K562 (cell line): ENCODE measurements around the gene GABRR3. TPM values are rescaled to one million over a fixed set of nuclear protein-coding genes. Genes with fewer than 3 reads are reported as not detected.

Experiments used
- ATAC-seq: fragments of 200-7000 bp; cut with Tn5 transposase; 3 replicates; pipeline ENCODE4 v1.9.1; 2020; ENCODE audit warnings: moderate library complexity
- BruUV-seq: library from RNA; stranded (reverse); fragments of 400-500 nt; replicated peaks from 2 replicates; lab custom pipeline; 2021; lab: Mats Ljungman, UMichigan
- CTCF ChIA-PET: fragments of 300-600 bp; formaldehyde crosslinking; extraction: SDS; loops from one replicate; lab custom pipeline; 2021; ENCODE audit warnings: low intra/inter-chr PET ratio; lab: Yijun Ruan, JAX
- POLR2A ChIA-PET: fragments of 300-600, 350-650 bp; sonication (Branson Sonifier 250); formaldehyde crosslinking; extraction: SDS; loops from one replicate; lab custom pipeline; 2021; ENCODE audit warnings: antibody characterized with exemption, inconsistent platforms; lab: Yijun Ruan, JAX
- DNase-seq, 4 experiments: peaks; one replicate each; pipeline versions ENCODE4 v3.0.0 to v3.0.0-alpha.2; 2011 to 2018; ENCODE audit warnings: low spot score in 3 of 4, mixed read lengths in 3 of 4; ENCODE audit errors: extremely low read depth in 1 of 4
- FAIRE-seq: peaks from 2 replicates; lab custom pipeline; 2011; peaks lifted over from hg19 to GRCh38; lab: Jason Lieb, UNC
- H2AFZ ChIP-seq: 2 replicates; pipeline ENCODE4 v1.6.0; 2011; ENCODE audit warnings: low read depth, low read length, control low read depth, inconsistent platforms
- H3K27ac ChIP-seq: fragments of 200-600 bp; 3 replicates; pipeline ENCODE4 v1.8.0; 2011; ENCODE audit warnings: low read depth, mild to moderate bottlenecking, control low read depth, inconsistent platforms, low read length, moderate library complexity, mixed read lengths; ENCODE audit errors: extremely low read depth
- H3K27me3 ChIP-seq, 2 experiments: fragments of 300-600 bp in 1 of 2; 2 replicates in 1 of 2; 3 replicates in 1 of 2; pipeline versions ENCODE4 v1.6.0 to v1.8.0; 2011; ENCODE audit warnings: inconsistent platforms in 2 of 2, low read length in 2 of 2, mild to moderate bottlenecking in 1 of 2, mixed read lengths in 1 of 2, moderate library complexity in 1 of 2; ENCODE audit not compliant: control insufficient read depth in 2 of 2, insufficient read depth in 2 of 2
- H3K36me3 ChIP-seq: fragments of 300-600 bp; 3 replicates; pipeline ENCODE4 v1.8.0; 2011; ENCODE audit warnings: mild to moderate bottlenecking, low read length, inconsistent platforms; ENCODE audit not compliant: control insufficient read depth, insufficient read depth
- H3K4me1 ChIP-seq, 2 experiments: fragments of 200-600 bp in 1 of 2; replicated peaks in 1 of 2; 2 replicates in 1 of 2; 3 replicates in 1 of 2; pipeline versions ENCODE4 v1.5.1 to v1.8.0; 2011; ENCODE audit warnings: inconsistent platforms in 2 of 2, low read length in 2 of 2, mild to moderate bottlenecking in 1 of 2, mixed read lengths in 1 of 2, moderate library complexity in 1 of 2; ENCODE audit not compliant: control insufficient read depth in 2 of 2, insufficient read depth in 2 of 2
- H3K4me2 ChIP-seq: 2 replicates; pipeline ENCODE4 v1.6.1; 2011; ENCODE audit warnings: low read length, control low read depth, inconsistent platforms, mixed read lengths; ENCODE audit not compliant: insufficient read depth
- H3K4me3 ChIP-seq: fragments of 200-600 bp; sonication (generic), shearing (Covaris generic); 2 replicates; pipeline ENCODE4 v1.5.1; 2016; ENCODE audit warnings: control low read depth, inconsistent platforms
- H3K79me2 ChIP-seq: fragments of 200-600 bp; 3 replicates; pipeline ENCODE4 v1.8.0; 2011; ENCODE audit warnings: low read length, inconsistent platforms; ENCODE audit not compliant: control insufficient read depth, insufficient read depth
- H3K9ac ChIP-seq, 2 experiments: 2 replicates each; pipeline versions ENCODE4 v1.6.0 to v1.6.1; 2011; ENCODE audit warnings: low read depth in 2 of 2, low read length in 2 of 2, control low read depth in 1 of 2, inconsistent platforms in 1 of 2, mild to moderate bottlenecking in 1 of 2, mixed read lengths in 1 of 2; ENCODE audit not compliant: insufficient read depth in 1 of 2
- H3K9me1 ChIP-seq: one replicate; pipeline ENCODE4 v1.6.0; 2011; ENCODE audit warnings: inconsistent platforms, mild to moderate bottlenecking, low read length, moderate library complexity; ENCODE audit not compliant: control insufficient read depth, insufficient read depth
- H3K9me3 ChIP-seq: replicated peaks from 2 replicates; pipeline ENCODE4 v1.5.1; 2011; ENCODE audit warnings: low read depth, low read length, inconsistent platforms; ENCODE audit not compliant: control insufficient read depth, insufficient read depth
- H4K20me1 ChIP-seq: replicated peaks from 2 replicates; pipeline ENCODE4 v1.6.1; 2011; ENCODE audit warnings: low read length, inconsistent platforms, mixed read lengths; ENCODE audit not compliant: control insufficient read depth, insufficient read depth
- BCL6 ChIP-seq: fragments of 250-450 bp; sonication (Bioruptor Pico); IDR thresholded peaks from 2 replicates; pipeline ENCODE4 v1.4.0; 2020
- BCOR ChIP-seq: fragments of 450-650 bp; IDR thresholded peaks from 2 replicates; pipeline ENCODE4 v1.6.1; 2016
- CEBPB ChIP-seq: fragments of 450-650 bp; IDR thresholded peaks from 2 replicates; pipeline ENCODE4 v1.6.1; 2016; ENCODE audit warnings: missing genetic modification characterization, missing compliant biosample characterization
- CTBP1 ChIP-seq: fragments of 450-650 bp; IDR thresholded peaks from 2 replicates; pipeline ENCODE4 v1.6.1; 2016; ENCODE audit warnings: borderline replicate concordance
- ELK3 ChIP-seq: fragments of 450-650 bp; formaldehyde crosslinking; IDR thresholded peaks from 2 replicates; pipeline ENCODE4 v1.4.0; 2020; ENCODE audit warnings: mild to moderate bottlenecking
- FOXP4 ChIP-seq: sonication (generic); formaldehyde crosslinking; IDR thresholded peaks from 2 replicates; pipeline ENCODE4 v1.8.0; 2022; ENCODE audit warnings: mild to moderate bottlenecking, missing genetic modification reagents, borderline replicate concordance
- HDGF ChIP-seq: fragments of 450-650 bp; IDR thresholded peaks from 2 replicates; pipeline ENCODE4 v1.6.1; 2016
- KDM5B ChIP-seq: fragments of 200-600 bp; sonication (generic); IDR thresholded peaks from 2 replicates; pipeline ENCODE4 v1.6.1; 2012; ENCODE audit warnings: low read depth, mild to moderate bottlenecking, moderate library complexity, low read length, control low read depth, inconsistent platforms; ENCODE audit not compliant: insufficient replicate concordance
- RBM39 ChIP-seq: fragments of 200-400 bp; formaldehyde crosslinking; optimal IDR thresholded peaks from 2 replicates; pipeline ENCODE3; 2018; ENCODE audit warnings: low read depth, low read length
- ZBTB17 ChIP-seq: fragments of 450-650 bp; formaldehyde crosslinking; IDR thresholded peaks from 2 replicates; pipeline ENCODE4 v1.4.0; 2020; ENCODE audit warnings: mild to moderate bottlenecking
- ZNF280A ChIP-seq: fragments of 450-650 bp; IDR thresholded peaks from 2 replicates; pipeline ENCODE4 v1.6.1; 2018; ENCODE audit warnings: mild to moderate bottlenecking, low read depth; ENCODE audit not compliant: partially characterized antibody
- WGBS: fragments of 100-300 bp; shearing (Covaris generic); methylation state at CpG from one replicate; pipeline ENCODE4 v1.1.6; 2016; ENCODE audit warnings: low coverage, mixed read lengths; ENCODE audit not compliant: insufficient coverage; ENCODE audit errors: missing lambda C conversion rate; 5-methylcytosine and 5-hydroxymethylcytosine counted together
- in situ Hi-C: fragments of 300-500 bp; cut with MboI; formaldehyde crosslinking; loops from 4 replicates; pipeline ENCODE4 v1.15.0; 2018; ENCODE audit warnings: inconsistent platforms, mixed read lengths
- intact Hi-C: fragments of 100-400 bp; cut with micrococcal nuclease; formaldehyde crosslinking; loops from 2 replicates; pipeline ENCODE4 v1.14.2; 2022
- polyA plus RNA-seq, 8 experiments: library from polyadenylated mRNA; depleted of rRNA in 4 of 8; stranded (reverse) in 5 of 8; unstranded in 3 of 8; fragments of >200 nt; fragmentation: Nextera tagmentation in 2 of 8; fragmentation: Illumina TruSeq in 1 of 8; extraction: Ambion mirVana in 2 of 8; extraction: Trizol in 1 of 8; gene quantifications; 2 replicates each; pipeline versions ENCODE4 v1.2.1 to v1.2.3, GENCODE V29; 2011 to 2014; ENCODE audit warnings: inconsistent platforms in 1 of 8, missing spikeins in 1 of 8
- total RNA-seq, 7 experiments: library from RNA; depleted of rRNA in 6 of 7; stranded (reverse); fragments of >200 nt in 6 of 7; fragmentation: Illumina TruSeq in 2 of 7; extraction: Trizol in 2 of 7; gene quantifications; 2 replicates each; pipeline versions ENCODE4 v1.2.1 to v1.2.3, GENCODE V29; 2011 to 2021; ENCODE audit warnings: low replicate concordance in 1 of 7

The GABRR3 gene
- total and polyA plus RNA-seq, 9 of the 15 experiments (the other 6 are each of a cell fraction or from before 2014, with no cell fraction given), result not detected

- 0% methylated on average over 1 of the region's 1 CpG for WGBS
- ATAC-seq, result no peak
- in situ Hi-C loops, result no loop called here
Observed at GRCh38 chr3:97999994-98000393, 35.1 kb downstream of the GABRR3 start.

GRCh38 chr3:97999103-97999502, 36.0 kb downstream of the GABRR3 start:
- BruUV-seq, result no TSS peak
- H3K4me2 ChIP-seq, result no peak overlapping the region
- DNase-seq (no peak), ATAC-seq (no peak), FAIRE-seq (no peak)
- in situ Hi-C loops, result no loop called here
- intact Hi-C loops, result no loop called here
- no peaks in the 10 kb centered on the region for H3K9me3 ChIP-seq
- H2AFZ ChIP-seq, result 0 out of 2 replicates have a peak overlapping the region, but pooled peaks have one; percentile 33
- H3K4me3 ChIP-seq, result no peak overlapping the region
- ChIA-PET POLR2A (no interaction called here), CTCF (no interaction called here)
- no peaks in the 10 kb centered on the region for H3K27me3 ChIP-seq
- no peaks in the 10 kb centered on the region for H4K20me1 ChIP-seq
- no peaks in the 10 kb centered on the region for H3K9me1 ChIP-seq
- no peaks in the 10 kb centered on the region for H3K36me3 ChIP-seq
- 0% methylated on average over 5 of the region's 5 CpGs for WGBS
- no peak overlapping the region for H3K9ac ChIP-seq
- no peaks in the 10 kb centered on the region for H3K79me2 ChIP-seq
- H3K27ac ChIP-seq, result no peak overlapping the region
- no peaks in the 10 kb centered on the region for H3K4me1 ChIP-seq
- TF ChIP-seq CTBP1 (no peak), ZBTB17 (CRISPR knock-in tag) (no peak), ELK3 (CRISPR knock-in tag) (no peak), BCL6 (no peak), FOXP4 (CRISPR knock-in tag) (no peak), BCOR (no peak), CEBPB (no peak), ZNF280A (no peak), KDM5B (no peak), RBM39 (no peak)

More at GRCh38 chr3:97999994-98000393, 35.1 kb downstream of the GABRR3 start:
- no peak for TF ChIP-seq HDGF
- TF ChIP-seq, all 486 proteins: peak for 0
- Histone ChIP-seq H3K36me3 (no peaks in the 10 kb centered on the region), H3K4me2 (no peak overlapping the region), H2AFZ (no peak overlapping the region), H3K4me3 (no peak overlapping the region), H3K4me1 (no peaks in the 10 kb centered on the region), H3K9me3 (no peaks in the 10 kb centered on the region), H3K9ac (no peak overlapping the region), H3K27ac (no peak overlapping the region), H3K27me3 (no peaks in the 10 kb centered on the region), H4K20me1 (no peaks in the 10 kb centered on the region), H3K9me1 (no peaks in the 10 kb centered on the region), H3K79me2 (no peaks in the 10 kb centered on the region)
- DNase-seq (no peak), FAIRE-seq (no peak)
- intact Hi-C loops, result no loop called here
- ChIA-PET CTCF (no interaction called here), POLR2A (no interaction called here)
- BruUV-seq, result no TSS peak
